Measurements from ENCODE around the gene PLEKHA1.

PLEKHA1 gene

GRCh38 chr10:122347170-122347841, 27.2 kb upstream of the PLEKHA1 start:
- no peak for DNase-seq

- no peak for DNase-seq
These were observed 26.0 kb upstream of the PLEKHA1 start for GRCh38 chr10:122348512-122348911.

GRCh38 chr10:122348935-122349361, 25.6 kb upstream of the PLEKHA1 start:
- DNase-seq: no peak

DNA sequence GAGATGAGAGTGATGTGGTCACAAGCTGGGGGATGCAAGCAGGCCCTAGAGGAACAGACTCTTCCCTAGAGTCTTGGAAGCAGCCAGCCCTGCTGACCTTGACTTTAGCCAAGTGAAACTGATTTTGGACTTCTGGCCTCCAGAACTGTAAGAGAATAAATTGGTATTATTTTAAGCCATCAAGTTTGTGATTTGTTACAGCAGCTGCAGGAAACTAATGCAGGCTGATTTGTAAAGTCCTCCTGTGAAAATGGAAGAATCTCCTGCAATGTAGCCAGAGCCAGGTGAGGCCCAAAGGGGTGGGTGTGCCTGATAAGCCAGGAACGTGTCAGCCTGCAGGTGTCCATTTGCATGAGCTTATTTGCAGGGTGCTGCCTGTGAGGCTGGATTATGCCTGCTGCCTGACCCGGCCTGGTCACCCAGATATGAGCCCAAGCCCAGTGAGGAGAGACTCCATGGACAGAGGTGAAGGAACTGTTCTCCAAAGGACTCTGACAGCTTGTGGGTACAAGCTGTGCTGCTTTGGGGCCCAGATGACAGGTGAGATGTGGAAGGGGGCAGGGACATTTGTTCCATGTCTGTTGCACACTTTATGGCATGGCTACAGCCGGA, 24.6 kb upstream of the PLEKHA1 start:
- no peak for DNase-seq

- DNase-seq: no peak
These were observed 23.6 kb upstream of the PLEKHA1 start for GRCh38 chr10:122350893-122351292.

GRCh38 chr10:122352817-122353525, 21.5 kb upstream of the PLEKHA1 start:
- DNase-seq: no peak

GRCh38 chr10:122354383-122354782, 20.1 kb upstream of the PLEKHA1 start:
- no peak for DNase-seq

DNA sequence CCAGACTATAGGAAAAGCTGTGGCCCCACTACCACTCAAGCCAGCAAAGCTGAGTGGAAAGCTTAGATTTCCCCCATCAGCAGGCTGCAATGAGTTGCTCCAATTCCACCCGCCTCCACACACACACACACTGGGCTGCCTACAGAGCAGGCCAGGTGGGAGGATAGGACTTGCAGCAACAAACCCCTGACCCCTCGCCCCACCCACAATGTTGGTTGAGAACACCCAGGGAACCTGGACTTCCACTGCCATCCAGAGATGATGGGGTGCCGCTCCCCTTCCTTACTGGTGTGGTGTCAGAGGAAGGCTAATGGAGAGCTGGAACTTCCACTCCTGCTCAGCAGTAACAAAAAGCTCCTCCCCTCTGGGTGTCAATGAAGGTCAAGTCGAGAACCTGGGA, 16.8 kb upstream of the PLEKHA1 start:
- no peak for DNase-seq

- DNase-seq: no peak
These were observed 14.9 kb upstream of the PLEKHA1 start for GRCh38 chr10:122359621-122360020.

DNA sequence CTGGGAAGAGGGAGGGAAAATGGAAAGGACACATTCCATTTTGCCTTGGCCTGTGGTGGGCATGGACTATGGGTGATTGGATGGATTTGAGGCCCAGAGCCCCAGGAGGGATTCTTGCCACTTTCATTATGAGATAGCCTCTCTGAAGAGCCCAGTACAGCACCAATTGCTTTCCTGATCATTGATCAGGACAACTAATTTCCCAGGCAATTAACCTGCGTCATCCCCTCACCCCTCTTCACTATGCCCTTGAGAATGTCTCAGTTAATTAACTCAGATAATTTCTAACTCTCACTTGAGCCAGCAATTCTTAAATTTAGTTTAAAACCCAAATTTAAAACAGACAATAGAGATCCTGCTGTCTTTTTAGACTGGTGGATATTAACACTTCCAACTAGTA, 13.5 kb upstream of the PLEKHA1 start:
- DNase-seq: no peak

DNA sequence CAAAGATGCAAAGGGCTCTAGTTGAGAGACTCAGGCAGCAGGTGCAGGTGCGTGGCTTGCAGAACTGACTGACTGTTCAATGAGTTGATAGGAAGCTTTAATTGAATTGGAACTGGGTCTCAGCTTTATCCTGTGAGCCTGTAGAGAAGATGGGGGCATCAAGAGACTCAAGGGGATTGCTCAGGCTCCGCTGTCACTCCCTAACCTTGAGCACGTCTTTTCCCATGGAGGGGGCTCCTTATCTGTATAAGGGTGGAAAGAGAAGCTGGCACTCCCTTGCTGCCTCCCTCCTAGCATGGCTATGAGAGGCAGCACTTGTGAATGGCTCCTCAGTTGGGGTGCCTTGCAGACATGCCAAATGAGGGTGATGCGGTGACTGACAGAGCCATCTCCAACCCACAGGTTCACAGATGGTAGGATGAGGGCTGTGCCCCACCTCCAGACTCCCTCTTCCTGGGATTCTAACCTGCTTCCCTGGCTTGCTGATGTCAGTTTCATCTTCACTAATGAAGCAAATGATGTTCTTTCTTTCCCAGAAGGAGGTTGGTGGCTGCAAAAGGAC, 12.4 kb upstream of the PLEKHA1 start:
- no peak for DNase-seq

DNA sequence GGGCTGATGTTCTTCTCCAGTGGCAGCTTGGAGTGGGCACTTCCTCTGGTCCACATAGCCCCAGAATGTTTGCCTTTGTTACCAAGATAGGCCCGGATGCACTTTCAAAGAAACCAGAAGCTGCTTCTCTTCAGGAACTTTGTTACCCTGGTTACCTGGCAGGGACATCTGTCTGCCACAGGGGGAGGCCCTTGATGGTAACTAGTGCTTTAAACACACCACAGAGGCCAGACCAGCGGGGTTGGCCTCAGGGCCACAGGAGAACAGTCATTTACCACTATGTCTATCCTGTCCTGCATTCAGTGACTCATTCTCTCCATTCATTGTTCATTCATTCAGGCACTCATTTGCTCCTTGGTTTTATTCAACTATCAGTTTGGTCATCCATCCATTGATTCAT, 11.9 kb upstream of the PLEKHA1 start:
- no peak for DNase-seq

GRCh38 chr10:122363311-122363710, 11.2 kb upstream of the PLEKHA1 start:
- DNase-seq: no peak

DNA sequence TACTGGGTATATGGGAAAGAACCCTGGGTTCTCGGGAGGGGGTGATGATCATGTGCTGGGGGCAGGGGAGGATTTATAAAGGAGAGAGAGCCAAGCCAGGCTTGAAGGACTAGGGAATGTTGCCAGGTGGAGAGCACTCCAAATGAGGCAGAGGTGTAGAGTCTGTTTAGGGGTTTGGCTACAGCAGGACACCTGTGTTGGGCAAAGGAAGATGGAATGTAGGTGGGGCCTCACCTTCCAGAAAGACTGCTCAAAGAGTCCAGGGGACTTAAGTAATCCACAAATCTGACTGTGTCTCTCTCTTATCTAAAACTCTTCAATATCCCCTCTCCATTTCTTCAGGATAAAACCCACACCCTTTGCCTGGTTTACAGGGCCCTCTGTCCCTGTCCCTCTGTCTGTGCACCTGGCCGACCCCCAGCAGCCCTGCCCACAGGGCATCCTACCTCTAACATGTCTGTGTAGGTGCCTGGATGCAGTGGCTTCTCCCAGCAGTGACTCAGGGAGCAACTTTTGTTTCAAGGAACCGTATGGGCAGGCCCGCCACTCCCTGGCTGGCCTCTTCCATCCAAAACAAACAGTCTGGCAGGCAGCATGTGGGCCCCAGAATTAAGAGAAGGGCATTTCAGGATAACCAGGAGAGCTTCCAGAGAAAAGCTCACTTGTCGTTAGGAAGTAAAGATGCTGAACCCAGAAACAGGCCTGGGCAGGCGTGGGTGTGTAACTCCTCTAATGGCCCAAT, 10.6 kb upstream of the PLEKHA1 start:
- DNase-seq: no peak

DNA sequence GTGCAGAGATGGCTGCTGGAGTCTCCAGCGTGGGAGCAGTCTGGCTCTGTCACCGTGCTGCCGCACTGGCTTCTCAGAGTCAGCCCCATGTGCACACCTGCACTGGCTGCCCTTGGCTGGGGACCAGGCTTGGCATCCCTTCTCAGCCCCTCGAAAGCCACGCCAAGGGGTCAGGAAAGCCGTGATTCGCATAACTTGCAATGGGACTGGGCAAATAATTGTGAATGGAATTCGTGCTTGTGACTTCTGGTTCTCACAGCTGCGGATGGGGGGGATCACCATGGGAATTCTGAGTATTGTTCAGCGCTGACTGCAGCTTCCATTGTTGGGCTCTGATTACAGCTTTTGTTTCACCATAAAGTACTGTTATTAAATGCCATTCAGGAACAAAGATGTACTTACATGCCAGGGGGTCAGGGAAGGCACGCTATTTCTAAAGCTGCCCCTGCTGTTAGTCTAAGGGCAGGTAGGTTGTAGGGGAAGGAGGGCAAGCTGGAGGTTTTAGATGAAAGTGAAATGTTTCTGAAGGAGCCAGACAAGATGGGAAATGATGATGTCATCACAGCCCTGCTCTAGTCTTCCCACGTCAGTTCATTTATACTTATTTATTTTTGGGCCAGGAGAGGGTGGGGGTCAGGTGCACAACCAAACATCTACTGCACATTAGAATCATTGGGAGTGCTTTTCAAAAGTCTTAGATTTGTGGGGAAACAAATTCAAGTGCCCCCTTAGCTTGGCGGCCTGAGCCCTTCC, 5.8 kb upstream of the PLEKHA1 start:
- no peak for DNase-seq

DNA sequence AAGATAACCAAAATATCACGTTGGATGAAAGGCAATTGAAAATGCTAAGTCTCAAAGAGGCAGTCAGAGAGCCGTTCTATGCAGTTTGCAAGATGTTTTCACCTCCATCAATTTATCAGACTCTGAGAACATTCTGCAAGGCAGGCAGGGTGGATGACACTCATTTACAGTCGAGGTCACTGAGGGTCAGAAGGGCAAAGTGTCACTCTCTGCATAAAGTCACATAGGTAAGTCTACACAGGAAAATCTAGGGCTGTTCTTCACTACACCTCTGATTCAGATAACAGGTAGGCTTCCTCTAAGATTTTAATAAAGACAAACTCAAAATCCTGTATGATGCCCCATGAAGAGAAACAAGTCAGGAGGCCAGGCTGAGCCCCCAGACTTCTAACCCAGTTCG, 1.4 kb upstream of the PLEKHA1 start:
- DNase-seq: no peak

GRCh38 chr10:122373721-122374120, 787 bp upstream of the PLEKHA1 start:
- DNase-seq: no peak

GRCh38 chr10:122374859-122375678, 561 bp downstream of the PLEKHA1 start:
- peak; percentile 82 for DNase-seq

GRCh38 chr10:122375679-122376160, 1.2 kb downstream of the PLEKHA1 start:
- no peak for DNase-seq

GRCh38 chr10:122376364-122376961, 2.0 kb downstream of the PLEKHA1 start:
- DNase-seq: no peak

- no peak for DNase-seq
These were observed 4.5 kb downstream of the PLEKHA1 start for GRCh38 chr10:122379041-122379440.
